Measurements from ENCODE around the gene PKHD1.
"Not testable (repeated sequence)": the region's sequence is repeated elsewhere in the genome, so short reads cannot be mapped to it uniquely, and the experiment has no call there.

PKHD1 gene

DNA sequence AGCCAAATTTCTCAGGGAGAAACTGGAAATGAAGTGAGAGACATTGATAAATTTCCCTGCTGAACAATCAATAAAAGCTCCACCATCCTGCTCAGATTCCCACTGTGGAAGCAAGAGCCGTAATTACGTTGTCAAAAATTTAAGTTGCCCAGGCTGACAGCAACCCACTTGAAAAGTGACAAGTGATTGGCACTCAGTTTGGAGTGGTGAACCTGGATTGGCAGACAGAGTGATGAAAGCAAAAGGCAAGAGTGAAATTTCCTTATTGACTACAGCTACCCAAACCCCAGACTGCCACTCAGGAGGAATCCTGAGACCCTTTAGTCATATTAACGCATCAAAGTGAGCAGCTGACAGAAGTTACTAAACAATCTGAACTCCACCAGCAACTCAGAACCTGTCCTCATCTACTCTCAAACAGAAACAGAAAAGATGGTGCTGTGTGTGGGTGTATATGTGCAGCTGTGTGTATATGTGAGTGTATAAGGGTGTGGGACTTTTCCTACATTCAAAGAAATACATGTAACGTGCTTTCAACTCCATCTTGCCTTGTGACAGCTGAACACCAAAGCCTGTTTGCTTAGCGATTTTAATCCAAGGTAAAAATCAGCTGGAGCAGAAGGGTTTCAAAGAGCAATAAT, 157.4 kb downstream of the PKHD1 start:
- H3K4me3 ChIP-seq (ENCODE audit: low read depth, low read length) = no peak overlapping the region
- TF ChIP-seq, protein P1, sequence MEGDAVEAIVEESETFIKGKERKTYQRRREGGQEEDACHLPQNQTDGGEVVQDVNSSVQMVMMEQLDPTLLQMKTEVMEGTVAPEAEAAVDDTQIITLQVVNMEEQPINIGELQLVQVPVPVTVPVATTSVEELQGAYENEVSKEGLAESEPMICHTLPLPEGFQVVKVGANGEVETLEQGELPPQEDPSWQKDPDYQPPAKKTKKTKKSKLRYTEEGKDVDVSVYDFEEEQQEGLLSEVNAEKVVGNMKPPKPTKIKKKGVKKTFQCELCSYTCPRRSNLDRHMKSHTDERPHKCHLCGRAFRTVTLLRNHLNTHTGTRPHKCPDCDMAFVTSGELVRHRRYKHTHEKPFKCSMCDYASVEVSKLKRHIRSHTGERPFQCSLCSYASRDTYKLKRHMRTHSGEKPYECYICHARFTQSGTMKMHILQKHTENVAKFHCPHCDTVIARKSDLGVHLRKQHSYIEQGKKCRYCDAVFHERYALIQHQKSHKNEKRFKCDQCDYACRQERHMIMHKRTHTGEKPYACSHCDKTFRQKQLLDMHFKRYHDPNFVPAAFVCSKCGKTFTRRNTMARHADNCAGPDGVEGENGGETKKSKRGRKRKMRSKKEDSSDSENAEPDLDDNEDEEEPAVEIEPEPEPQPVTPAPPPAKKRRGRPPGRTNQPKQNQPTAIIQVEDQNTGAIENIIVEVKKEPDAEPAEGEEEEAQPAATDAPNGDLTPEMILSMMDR (conservative IDR thresholded peaks at IDR 0.05; ENCODE audit: low read depth, low read length) = no peak
- no peak for DNase-seq (ENCODE audit: low read depth)

- TF ChIP-seq, protein P1 (conservative IDR thresholded peaks at IDR 0.05; ENCODE audit: low read depth, low read length) = no peak
- H3K4me3 ChIP-seq (ENCODE audit: low read depth, low read length) = no peak overlapping the region
- DNase-seq (ENCODE audit: low read depth) = no peak
Observed at GRCh38 chr6:51928320-51928719, 159.1 kb downstream of the PKHD1 start.

DNA sequence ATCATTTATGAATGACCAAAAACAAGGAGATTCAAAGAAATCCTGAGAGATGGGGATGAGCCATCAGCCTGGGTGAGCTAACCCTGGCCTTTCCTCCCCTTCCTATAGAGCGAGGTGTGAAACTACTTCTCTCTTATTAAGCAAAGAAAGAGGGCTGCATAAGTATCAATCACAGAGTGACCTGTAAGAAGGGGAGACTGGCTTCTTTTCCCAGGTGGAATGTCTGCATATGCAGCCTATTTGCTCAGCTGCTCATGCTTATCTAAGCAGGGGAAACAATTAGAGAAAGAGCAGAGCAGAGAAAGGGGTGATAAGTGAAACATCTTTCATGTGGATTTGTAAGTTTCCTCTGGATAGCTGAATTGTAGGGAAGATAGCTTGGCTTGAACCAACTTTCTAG, 160.0 kb downstream of the PKHD1 start:
- H3K4me3 ChIP-seq (ENCODE audit: low read depth, low read length) = no peak overlapping the region
- TF ChIP-seq, protein P1 (conservative IDR thresholded peaks at IDR 0.05; ENCODE audit: low read depth, low read length) = no peak
- no peak for DNase-seq (ENCODE audit: low read depth)

- no peak overlapping the region for H3K4me3 ChIP-seq (ENCODE audit: low read depth, low read length)
- DNase-seq (ENCODE audit: low read depth) = no peak
- TF ChIP-seq, protein P1 (conservative IDR thresholded peaks at IDR 0.05; ENCODE audit: low read depth, low read length) = no peak
Observed at GRCh38 chr6:51926125-51926524, 161.3 kb downstream of the PKHD1 start.

- not testable (repeated sequence) for H3K4me3 ChIP-seq (ENCODE audit: low read depth, low read length); DNase-seq (ENCODE audit: low read depth)
Observed at GRCh38 chr6:51922479-51922878, 164.9 kb downstream of the PKHD1 start.

- not testable (repeated sequence) for H3K4me3 ChIP-seq (ENCODE audit: low read depth, low read length); DNase-seq (ENCODE audit: low read depth)
Observed at GRCh38 chr6:51918347-51918746, 169.1 kb downstream of the PKHD1 start.

GRCh38 chr6:51915098-51915497, 172.3 kb downstream of the PKHD1 start:
- TF ChIP-seq, protein P1 (conservative IDR thresholded peaks at IDR 0.05; ENCODE audit: low read depth, low read length) = no peak
- no peak for DNase-seq (ENCODE audit: low read depth)
- H3K4me3 ChIP-seq (ENCODE audit: low read depth, low read length) = no peak overlapping the region

DNA sequence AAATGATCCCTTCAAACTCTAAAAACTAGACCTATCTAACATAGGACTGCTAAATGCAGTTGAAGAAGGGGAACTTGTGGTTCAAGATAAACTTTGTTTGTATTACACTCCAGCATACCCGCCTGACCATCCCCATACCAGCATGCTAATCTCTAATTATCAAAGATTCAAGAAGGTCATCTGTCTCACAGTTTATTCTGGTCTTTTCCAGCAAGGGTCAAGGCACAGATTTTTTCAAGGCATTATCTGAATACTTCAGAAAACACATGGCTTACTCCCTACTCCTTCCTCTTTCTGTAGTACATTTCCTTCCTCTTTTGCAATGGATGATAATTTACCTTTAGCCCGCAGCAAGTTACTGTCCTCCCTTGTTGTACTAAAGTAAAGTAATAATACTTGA, 174.1 kb downstream of the PKHD1 start:
- DNase-seq (ENCODE audit: low read depth) = no peak
- no peak overlapping the region for H3K4me3 ChIP-seq (ENCODE audit: low read depth, low read length)
- TF ChIP-seq, protein P1 (conservative IDR thresholded peaks at IDR 0.05; ENCODE audit: low read depth, low read length) = no peak
